Liver (tissue), 9 donors: ENCODE data around the gene NAPB. TPM values are rescaled to one million over a fixed set of nuclear protein-coding genes. Genes with fewer than 3 reads are reported as not detected.
"Not testable (repeated sequence)": the region's sequence is repeated elsewhere in the genome, so short reads cannot be mapped to it uniquely, and the experiment has no call there.

Experiments used
- DNase-seq: peaks from one replicate; pipeline ENCODE4 v3.0.0-alpha.2; 2017; ENCODE audit warnings: low spot score
- H3K27ac ChIP-seq, 2 donors: one replicate each; pipeline ENCODE4 v1.7.0; 2013; ENCODE audit warnings: inconsistent platforms in 2 of 2, low read length in 2 of 2, control low read depth in 1 of 2, low read depth in 1 of 2, mild to moderate bottlenecking in 1 of 2
- H3K27me3 ChIP-seq, 4 donors: one replicate each; pipeline versions ENCODE4 v1.6.1 to v1.7.0; 2013; ENCODE audit warnings: low read length in 3 of 4, inconsistent platforms in 1 of 4, mild to moderate bottlenecking in 1 of 4, moderate library complexity in 1 of 4; ENCODE audit not compliant: control insufficient read depth in 4 of 4, insufficient read depth in 4 of 4
- H3K36me3 ChIP-seq, 4 donors: one replicate each; pipeline versions ENCODE4 v1.6.1 to v1.7.0; 2013; ENCODE audit warnings: low read length in 3 of 4, mild to moderate bottlenecking in 3 of 4, low read depth in 1 of 4, moderate library complexity in 1 of 4; ENCODE audit not compliant: control insufficient read depth in 4 of 4, insufficient read depth in 3 of 4
- H3K4me1 ChIP-seq, 4 donors: one replicate each; pipeline versions ENCODE4 v1.6.1 to v1.7.0; 2013; ENCODE audit warnings: low read length in 3 of 4, mild to moderate bottlenecking in 3 of 4, moderate library complexity in 1 of 4; ENCODE audit not compliant: control insufficient read depth in 4 of 4, insufficient read depth in 4 of 4
- H3K4me3 ChIP-seq, 3 donors: one replicate each; pipeline versions ENCODE4 v1.6.1 to v1.7.0; 2013; ENCODE audit warnings: low read length in 3 of 3, control low read depth in 1 of 3, low read depth in 1 of 3, mild to moderate bottlenecking in 1 of 3
- H3K9ac ChIP-seq, 2 donors: one replicate each; pipeline ENCODE4 v1.7.0; 2013; ENCODE audit warnings: low read length in 2 of 2, mild to moderate bottlenecking in 2 of 2, moderate library complexity in 2 of 2, control low read depth in 1 of 2, low read depth in 1 of 2
- H3K9me3 ChIP-seq, 4 donors: one replicate each; pipeline versions ENCODE4 v1.6.1 to v1.7.0; 2013; ENCODE audit warnings: low read length in 3 of 4; ENCODE audit not compliant: control insufficient read depth in 4 of 4
- ATF3 ChIP-seq: IDR thresholded peaks from 2 replicates; pipeline ENCODE4 v1.6.1; 2016; ENCODE audit warnings: antibody characterized with exemption
- CTCF ChIP-seq: fragments of 150-350 bp; IDR thresholded peaks from 2 replicates; pipeline ENCODE4 v1.5.1; 2017; ENCODE audit warnings: improper control_type of control experiment, low read depth, low read length; ENCODE audit not compliant: missing input control
- EGR1 ChIP-seq, 2 donors: IDR thresholded peaks; 2 replicates each; pipeline ENCODE4 v1.6.1; 2016 to 2018; ENCODE audit warnings: antibody characterized with exemption in 2 of 2, low read depth in 2 of 2
- FOXA2 ChIP-seq: IDR thresholded peaks from 2 replicates; pipeline ENCODE4 v1.6.1; 2016; ENCODE audit warnings: antibody characterized with exemption
- GABPA ChIP-seq, 2 donors: IDR thresholded peaks in 1 of 2; conservative IDR thresholded peaks in 1 of 2; 2 replicates each; pipeline ENCODE4 v1.6.1; 2016; ENCODE audit warnings: antibody characterized with exemption in 2 of 2, mild to moderate bottlenecking in 1 of 2, moderate library complexity in 1 of 2
- HNF4G ChIP-seq: IDR thresholded peaks from 2 replicates; pipeline ENCODE4 v1.6.1; 2016; ENCODE audit warnings: antibody characterized with exemption
- JUND ChIP-seq, 2 donors: IDR thresholded peaks; 2 replicates each; pipeline ENCODE4 v1.6.1; 2016; ENCODE audit warnings: antibody characterized with exemption in 2 of 2
- MAX ChIP-seq: IDR thresholded peaks from 2 replicates; pipeline ENCODE4 v1.6.1; 2016; ENCODE audit warnings: antibody characterized with exemption
- NR2F2 ChIP-seq: IDR thresholded peaks from 2 replicates; pipeline ENCODE4 v1.6.1; 2016; ENCODE audit warnings: antibody characterized with exemption
- RAD21 ChIP-seq, 2 donors: IDR thresholded peaks; 2 replicates each; pipeline ENCODE4 v1.6.1; 2016; ENCODE audit warnings: antibody characterized with exemption in 2 of 2, mild to moderate bottlenecking in 2 of 2
- REST ChIP-seq: IDR thresholded peaks from 2 replicates; pipeline ENCODE4 v1.6.1; 2016; ENCODE audit warnings: antibody characterized with exemption, mild to moderate bottlenecking
- RXRA ChIP-seq, 2 donors: IDR thresholded peaks; 2 replicates each; pipeline ENCODE4 v1.6.1; 2017 to 2018; ENCODE audit warnings: antibody characterized with exemption in 2 of 2, mild to moderate bottlenecking in 1 of 2
- SP1 ChIP-seq: IDR thresholded peaks from 2 replicates; pipeline ENCODE4 v1.6.1; 2018; ENCODE audit warnings: antibody characterized with exemption, mild to moderate bottlenecking
- YY1 ChIP-seq: IDR thresholded peaks from 2 replicates; pipeline ENCODE4 v1.6.1; 2016; ENCODE audit warnings: antibody characterized with exemption, mild to moderate bottlenecking
- ZBTB33 ChIP-seq: IDR thresholded peaks from 2 replicates; pipeline ENCODE4 v1.6.1; 2016; ENCODE audit warnings: antibody characterized with exemption
- WGBS: extraction: QIAGEN DNeasy Blood & Tissue Kit; methylation state at CpG from one replicate; pipeline ENCODE4 v1.1.7; 2013; 5-methylcytosine and 5-hydroxymethylcytosine counted together
- polyA plus RNA-seq, 2 donors: library from polyadenylated mRNA; stranded (reverse) in 1 of 2; unstranded in 1 of 2; fragments of 200-250 nt in 1 of 2; fragments of >200 nt in 1 of 2; fragmentation: Nextera tagmentation in 1 of 2; extraction: Ambion mirVana in 1 of 2; gene quantifications; one replicate each; pipeline versions ENCODE4 v1.2.1 to v1.2.3, GENCODE V29; 2013 to 2015
- total RNA-seq, 2 donors: library from RNA; depleted of rRNA; stranded (reverse); fragments of >200 nt; gene quantifications; one replicate each; pipeline ENCODE4 v1.2.3, GENCODE V29; 2014
- donor health status: healthy.
- donor health status: healthy.
- donor health status: healthy.
- donor health status: healthy.
- donor health status: healthy.

Gene NAPB
- total RNA-seq (10 to 100 TPM in 1 of 2 donors, 1 to 10 TPM in 1; 6.1 to 10.6 TPM), polyA plus RNA-seq (1 to 10 TPM; 2.4 to 2.9 TPM)

GRCh38 chr20:23420943-23421931 is at the start of gene NAPB:
NAPB (minus strand) TSS chr20:23421488; CDS start chr20:23421402, 86 bp downstream.
- Histone ChIP-seq H3K9ac (peak within 1 kb of the TSS; percentile 78 to 80), H3K36me3 (no peaks in the 10 kb centered on the region), H3K27me3 (no peaks in the 10 kb centered on the region), H3K9me3 (no peaks in the 10 kb centered on the region), H3K4me1 (peaks cover 1 to 24% (median 13%) of the 10 kb centered on the region in 4 donors), H3K4me3 (peak within 1 kb of the TSS; percentile 65 to 96 (median 81)), H3K27ac (peak within 1 kb of the TSS; percentile 93 to 95)
- DNase-seq = peak; percentile 94
- WGBS = under 1% methylated on average over 64 of the region's 64 CpGs
- TF ChIP-seq RXRA (IDR thresholded peaks at IDR 0.05) (no peak), CTCF (peak; percentile 60), JUND (IDR thresholded peaks at IDR 0.05) (no peak), ATF3 (no peak), HNF4G (no peak), NR2F2 (peak; percentile 48), RAD21 (IDR thresholded peaks at IDR 0.05) (peak; percentile 36 to 55), EGR1 (IDR thresholded peaks at IDR 0.05; ENCODE audit: low read depth in 2 of 2) (no peak), YY1 (peak; percentile 98), GABPA (IDR thresholded peaks at IDR 0.05 in 1 of 2, conservative IDR thresholded peaks at IDR 0.05 in 1 of 2) (peak in 1 of 2 donors; percentile 19)

GRCh38 chr20:23466961-23467360 is 45.7 kb upstream of the NAPB start:
- H3K4me1 ChIP-seq, H3K27ac ChIP-seq, H3K27me3 ChIP-seq, H3K9ac ChIP-seq, DNase-seq, H3K36me3 ChIP-seq, H3K4me3 ChIP-seq: not testable (repeated sequence)
- H3K9me3 ChIP-seq = peaks cover 0 to 25% (median 2%) of the 10 kb centered on the region in 4 donors
- 85% methylated on average over 3 of the region's 3 CpGs for WGBS

- WGBS = 94% methylated on average over 1 of the region's 1 CpG
- no peak for TF ChIP-seq REST
- TF ChIP-seq SP1 = no peak
- TF ChIP-seq JUND (IDR thresholded peaks at IDR 0.05) = no peak
- TF ChIP-seq ATF3 = no peak
- TF ChIP-seq NR2F2 = no peak
- TF ChIP-seq FOXA2 = no peak
- TF ChIP-seq ZBTB33 = no peak
- no peak for TF ChIP-seq YY1
- TF ChIP-seq MAX = no peak
- no peak for TF ChIP-seq RAD21 (IDR thresholded peaks at IDR 0.05)
- no peaks in the 10 kb centered on the region for H3K4me1 ChIP-seq
- no peak for DNase-seq
- H3K9me3 ChIP-seq = peaks cover 0 to 11% (median under 1%) of the 10 kb centered on the region in 4 donors
- peaks cover 0 to 2% (median 0%) of the 10 kb centered on the region in 4 donors for H3K27me3 ChIP-seq
- no peak overlapping the region for H3K9ac ChIP-seq
- no peak overlapping the region for H3K27ac ChIP-seq
- no peak overlapping the region for H3K4me3 ChIP-seq
- no peaks in the 10 kb centered on the region for H3K36me3 ChIP-seq
Measured at GRCh38 chr20:23461180-23461579, 39.9 kb upstream of the NAPB start.
